GM18519 (cell line): ENCODE data around the gene PLCD4.
A peak's percentile ranks its signal among the peaks of the same experiment; 100 is the strongest.

Source experiments
- ATAC-seq: cut with Tn5 transposase; IDR thresholded peaks from one replicate; pipeline ENCODE4 v1.9.1; 2021; ENCODE audit warnings: mild to moderate bottlenecking, moderate library complexity; ENCODE audit not compliant: unreplicated experiment, low FRiP score

Gene PLCD4

GRCh38 chr2:218618102-218618860 is 10.6 kb downstream of the PLCD4 start:
- ATAC-seq: no peak

GRCh38 chr2:218621007-218621406 is 13.3 kb downstream of the PLCD4 start:
- no peak for ATAC-seq

- no peak for ATAC-seq
These were observed 15.1 kb downstream of the PLCD4 start for GRCh38 chr2:218622606-218623365.

GRCh38 chr2:218623366-218623705 is 15.6 kb downstream of the PLCD4 start:
- no peak for ATAC-seq

GRCh38 chr2:218626369-218626768 is 18.7 kb downstream of the PLCD4 start:
- ATAC-seq: no peak

- no peak for ATAC-seq
These were observed 20.2 kb downstream of the PLCD4 start for GRCh38 chr2:218627939-218628338.

- ATAC-seq: no peak
These were observed 24.1 kb downstream of the PLCD4 start for GRCh38 chr2:218631837-218632236.

GRCh38 chr2:218635719-218636118 is 28.0 kb downstream of the PLCD4 start:
- no peak for ATAC-seq

GRCh38 chr2:218638372-218638771 is 30.7 kb downstream of the PLCD4 start:
- ATAC-seq: no peak

GRCh38 chr2:218642121-218642656 is 34.5 kb downstream of the PLCD4 start:
- ATAC-seq: no peak

GRCh38 chr2:218642786-218643185 is 35.1 kb downstream of the PLCD4 start:
- ATAC-seq: no peak

- ATAC-seq: no peak
These were observed 36.1 kb downstream of the PLCD4 start for GRCh38 chr2:218643751-218644310.

GRCh38 chr2:218644721-218645120 is 37.0 kb downstream of the PLCD4 start:
- no peak for ATAC-seq

GRCh38 chr2:218645126-218645525 is 37.4 kb downstream of the PLCD4 start:
- ATAC-seq: no peak

GRCh38 chr2:218648088-218648786 is 40.5 kb downstream of the PLCD4 start:
- ATAC-seq: no peak

- no peak for ATAC-seq
These were observed 41.0 kb downstream of the PLCD4 start for GRCh38 chr2:218648787-218649100.

GRCh38 chr2:218655751-218656150 is 48.1 kb downstream of the PLCD4 start:
- no peak for ATAC-seq

- ATAC-seq: peak; percentile 32
These were observed 51.1 kb downstream of the PLCD4 start for GRCh38 chr2:218658671-218659257.

GRCh38 chr2:218659258-218659987 is 51.7 kb downstream of the PLCD4 start, which contains the start of the genes BCS1L and ZNF142:
Gene BCS1L, plus strand, starts transcription at chr2:218659683. Its CDS starts 1,305 bp downstream, at chr2:218660988.
Gene ZNF142, minus strand, starts transcription at chr2:218659623. Its CDS starts 3,194 bp downstream, at chr2:218656429.
- peak; percentile 56 for ATAC-seq

- no peak for ATAC-seq
These were observed 52.3 kb downstream of the PLCD4 start for GRCh38 chr2:218659988-218660358.
